ENCODE data around the gene DPCD. TPM values are rescaled to one million over a fixed set of nuclear protein-coding genes. Genes with fewer than 3 reads are reported as not detected.

Gene DPCD
- total and polyA plus RNA-seq, 2 donors (not counting 1 experiment from before 2014, with no cell fraction given): 23.9 to 40.5 TPM

DNA sequence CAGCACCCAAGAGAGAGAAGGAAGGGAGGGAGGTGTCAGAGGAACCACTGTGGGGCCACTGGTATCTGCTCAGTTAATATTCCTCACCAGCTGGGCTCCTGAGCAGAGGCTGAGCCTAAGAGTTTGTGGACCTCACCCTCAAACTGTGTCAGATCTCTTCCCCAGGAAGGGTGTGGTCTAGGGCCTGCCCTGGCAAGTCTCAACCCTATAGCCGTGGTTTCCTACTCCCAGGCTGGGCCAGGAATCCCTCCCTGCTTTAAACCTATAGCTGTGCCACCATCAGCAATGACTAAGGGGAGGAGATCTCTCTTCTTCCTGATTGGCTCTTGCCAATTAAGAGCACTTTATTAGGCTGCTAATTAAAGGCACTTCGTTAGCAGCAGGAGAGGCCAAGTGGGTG, 29.9 kb upstream of the DPCD start:
- Histone ChIP-seq H3K9ac (ENCODE audit: insufficient read depth, low read length) (no peak overlapping the region), H2AFZ (ENCODE audit: low read length) (no peak overlapping the region), H3K27me3 (ENCODE audit: control insufficient read depth, insufficient read depth, low read length) (no peaks in the 10 kb centered on the region), H3K36me3 (ENCODE audit: control insufficient read depth, insufficient read depth, low read length) (no peaks in the 10 kb centered on the region), H3K4me1 (ENCODE audit: control insufficient read depth, extremely low read depth, insufficient read depth, low read length) (no peaks in the 10 kb centered on the region), H3K4me3 (replicated peaks in 1 of 4; ENCODE audit: control extremely low read depth in 1 of 4, insufficient read depth in 1 of 4, low read depth in 3 of 4, low read length in 4 of 4) (no peak overlapping the region), H3K4me2 (ENCODE audit: extremely low read depth, insufficient read depth, low read length) (no peak overlapping the region), H3K9me3 (ENCODE audit: control insufficient read depth, insufficient read depth, low read depth, low read length) (no peaks in the 10 kb centered on the region), H3K27ac (ENCODE audit: insufficient read depth, low read length) (no peak overlapping the region), H3K79me2 (ENCODE audit: control insufficient read depth, insufficient read depth, low read length) (no peaks in the 10 kb centered on the region), H4K20me1 (ENCODE audit: control insufficient read depth, extremely low read depth, insufficient read depth, low read length) (no peaks in the 10 kb centered on the region)
- TF ChIP-seq, protein P1, sequence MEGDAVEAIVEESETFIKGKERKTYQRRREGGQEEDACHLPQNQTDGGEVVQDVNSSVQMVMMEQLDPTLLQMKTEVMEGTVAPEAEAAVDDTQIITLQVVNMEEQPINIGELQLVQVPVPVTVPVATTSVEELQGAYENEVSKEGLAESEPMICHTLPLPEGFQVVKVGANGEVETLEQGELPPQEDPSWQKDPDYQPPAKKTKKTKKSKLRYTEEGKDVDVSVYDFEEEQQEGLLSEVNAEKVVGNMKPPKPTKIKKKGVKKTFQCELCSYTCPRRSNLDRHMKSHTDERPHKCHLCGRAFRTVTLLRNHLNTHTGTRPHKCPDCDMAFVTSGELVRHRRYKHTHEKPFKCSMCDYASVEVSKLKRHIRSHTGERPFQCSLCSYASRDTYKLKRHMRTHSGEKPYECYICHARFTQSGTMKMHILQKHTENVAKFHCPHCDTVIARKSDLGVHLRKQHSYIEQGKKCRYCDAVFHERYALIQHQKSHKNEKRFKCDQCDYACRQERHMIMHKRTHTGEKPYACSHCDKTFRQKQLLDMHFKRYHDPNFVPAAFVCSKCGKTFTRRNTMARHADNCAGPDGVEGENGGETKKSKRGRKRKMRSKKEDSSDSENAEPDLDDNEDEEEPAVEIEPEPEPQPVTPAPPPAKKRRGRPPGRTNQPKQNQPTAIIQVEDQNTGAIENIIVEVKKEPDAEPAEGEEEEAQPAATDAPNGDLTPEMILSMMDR (conservative IDR thresholded peaks at IDR 0.05 in 1 of 2, IDR thresholded peaks at IDR 0.05 in 1 of 2; ENCODE audit: low read depth in 1 of 2, low read length in 2 of 2): no peak
- no peak for TF ChIP-seq EZH2 (IDR thresholded peaks at IDR 0.05; ENCODE audit: low read length, missing control alignments)
- no peak for DNase-seq (ENCODE audit: low read depth in 2 of 2)

DNA sequence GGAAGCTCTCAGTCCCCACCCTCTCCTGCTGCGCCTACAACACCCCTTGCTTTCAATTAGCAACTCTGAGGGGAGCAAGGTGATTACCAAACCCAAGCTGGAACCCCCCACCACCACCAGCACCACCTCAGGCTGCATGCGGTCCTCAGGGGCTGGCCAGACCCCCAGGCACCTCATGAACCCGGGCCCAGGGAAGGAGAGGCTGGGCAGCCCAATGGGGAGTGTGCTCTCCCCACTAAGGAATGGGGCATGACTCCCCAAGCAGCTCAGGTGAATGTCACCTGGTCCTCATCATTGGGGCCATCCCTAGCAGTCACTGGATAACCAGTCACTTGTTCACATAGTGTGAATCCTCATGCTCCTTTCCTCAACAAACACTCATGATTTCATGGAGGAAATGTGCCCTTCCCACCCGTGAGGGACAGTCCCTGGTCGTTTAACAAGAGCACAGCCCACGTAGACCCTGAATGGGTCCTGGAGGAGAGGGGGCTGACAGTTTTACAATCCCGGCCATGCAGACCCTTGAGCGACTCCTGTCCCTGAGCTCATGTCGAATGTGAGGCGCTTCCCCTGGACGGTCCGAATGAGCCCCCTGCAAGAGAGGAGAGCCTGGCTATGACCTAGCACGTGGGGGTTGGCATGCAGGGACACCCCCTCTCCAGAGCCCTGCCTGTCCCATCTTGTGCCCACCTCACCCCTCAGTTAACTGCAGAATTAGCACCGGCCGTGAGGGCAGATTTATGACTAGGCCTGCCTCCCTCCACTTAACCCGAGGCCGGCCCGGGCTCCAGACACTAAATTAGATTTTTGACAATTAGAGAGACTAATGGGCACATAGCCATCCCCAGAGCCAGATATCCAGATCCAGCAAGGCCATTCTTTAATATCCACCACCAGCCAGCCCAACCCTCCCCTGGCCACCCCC, 29.2 kb upstream of the DPCD start:
- H3K4me1 ChIP-seq (ENCODE audit: control insufficient read depth, extremely low read depth, insufficient read depth, low read length): no peaks in the 10 kb centered on the region
- H3K9me3 ChIP-seq (ENCODE audit: control insufficient read depth, insufficient read depth, low read depth, low read length): no peaks in the 10 kb centered on the region
- no peak overlapping the region for H3K9ac ChIP-seq (ENCODE audit: insufficient read depth, low read length)
- no peak for DNase-seq (ENCODE audit: low read depth in 2 of 2)
- H3K79me2 ChIP-seq (ENCODE audit: control insufficient read depth, insufficient read depth, low read length): no peaks in the 10 kb centered on the region
- no peak overlapping the region for H3K4me2 ChIP-seq (ENCODE audit: extremely low read depth, insufficient read depth, low read length)
- H3K36me3 ChIP-seq (ENCODE audit: control insufficient read depth, insufficient read depth, low read length): no peaks in the 10 kb centered on the region
- H3K27ac ChIP-seq (ENCODE audit: insufficient read depth, low read length): no peak overlapping the region
- H3K4me3 ChIP-seq (replicated peaks in 1 of 4; ENCODE audit: control extremely low read depth in 1 of 4, insufficient read depth in 1 of 4, low read depth in 3 of 4, low read length in 4 of 4): no peak overlapping the region
- no peaks in the 10 kb centered on the region for H3K27me3 ChIP-seq (ENCODE audit: control insufficient read depth, insufficient read depth, low read length)
- no peaks in the 10 kb centered on the region for H4K20me1 ChIP-seq (ENCODE audit: control insufficient read depth, extremely low read depth, insufficient read depth, low read length)
- TF ChIP-seq EZH2 (IDR thresholded peaks at IDR 0.05; ENCODE audit: low read length, missing control alignments): no peak
- TF ChIP-seq, protein P1 (conservative IDR thresholded peaks at IDR 0.05 in 1 of 2, IDR thresholded peaks at IDR 0.05 in 1 of 2; ENCODE audit: low read depth in 1 of 2, low read length in 2 of 2): no peak
- H2AFZ ChIP-seq (ENCODE audit: low read length): no peak overlapping the region

GRCh38 chr10:101559596-101560297, 28.4 kb upstream of the DPCD start:
- Histone ChIP-seq H3K4me2 (ENCODE audit: extremely low read depth, insufficient read depth, low read length) (no peak overlapping the region), H3K36me3 (ENCODE audit: control insufficient read depth, insufficient read depth, low read length) (no peaks in the 10 kb centered on the region), H3K4me3 (replicated peaks in 1 of 4; ENCODE audit: control extremely low read depth in 1 of 4, insufficient read depth in 1 of 4, low read depth in 3 of 4, low read length in 4 of 4) (no peak overlapping the region), H2AFZ (ENCODE audit: low read length) (no peak overlapping the region), H4K20me1 (ENCODE audit: control insufficient read depth, extremely low read depth, insufficient read depth, low read length) (no peaks in the 10 kb centered on the region), H3K4me1 (ENCODE audit: control insufficient read depth, extremely low read depth, insufficient read depth, low read length) (no peaks in the 10 kb centered on the region), H3K9me3 (ENCODE audit: control insufficient read depth, insufficient read depth, low read depth, low read length) (no peaks in the 10 kb centered on the region), H3K27me3 (ENCODE audit: control insufficient read depth, insufficient read depth, low read length) (no peaks in the 10 kb centered on the region), H3K79me2 (ENCODE audit: control insufficient read depth, insufficient read depth, low read length) (no peaks in the 10 kb centered on the region), H3K27ac (ENCODE audit: insufficient read depth, low read length) (no peak overlapping the region), H3K9ac (ENCODE audit: insufficient read depth, low read length) (no peak overlapping the region)
- DNase-seq (ENCODE audit: low read depth in 2 of 2): no peak
- TF ChIP-seq EZH2 (IDR thresholded peaks at IDR 0.05; ENCODE audit: low read length, missing control alignments): no peak
- TF ChIP-seq, protein P1 (conservative IDR thresholded peaks at IDR 0.05 in 1 of 2, IDR thresholded peaks at IDR 0.05 in 1 of 2; ENCODE audit: low read depth in 1 of 2, low read length in 2 of 2): no peak

Data from fibroblast of lung (primary cell).